NCI-H2029 treated with DMSO at 0.1 percent for 48 hours (cell line): ENCODE measurements around the gene ASIC4.

Experiments
- DNase-seq: peaks from one replicate; lab custom pipeline; 2025; lab: John Stamatoyannopoulos, UW

The ASIC4 gene

DNA sequence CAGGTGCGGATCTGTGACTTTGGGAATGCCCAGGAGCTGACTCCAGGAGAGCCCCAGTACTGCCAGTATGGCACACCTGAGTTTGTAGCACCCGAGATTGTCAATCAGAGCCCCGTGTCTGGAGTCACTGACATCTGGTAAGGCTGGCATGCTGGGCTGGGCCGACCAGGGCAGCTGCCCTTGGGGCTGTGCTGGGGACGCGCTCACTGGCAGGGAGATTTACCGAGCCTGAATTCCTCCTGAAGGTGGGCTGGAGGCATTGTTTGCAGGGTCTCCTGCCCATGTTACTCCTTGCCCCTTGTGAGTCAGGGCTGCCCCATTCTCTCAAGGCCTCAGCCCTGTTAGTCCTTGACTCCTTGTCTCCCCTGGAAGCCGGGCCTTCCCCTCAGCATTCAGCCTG is 34.3 kb upstream of the ASIC4 start:
- no peak for DNase-seq

DNA sequence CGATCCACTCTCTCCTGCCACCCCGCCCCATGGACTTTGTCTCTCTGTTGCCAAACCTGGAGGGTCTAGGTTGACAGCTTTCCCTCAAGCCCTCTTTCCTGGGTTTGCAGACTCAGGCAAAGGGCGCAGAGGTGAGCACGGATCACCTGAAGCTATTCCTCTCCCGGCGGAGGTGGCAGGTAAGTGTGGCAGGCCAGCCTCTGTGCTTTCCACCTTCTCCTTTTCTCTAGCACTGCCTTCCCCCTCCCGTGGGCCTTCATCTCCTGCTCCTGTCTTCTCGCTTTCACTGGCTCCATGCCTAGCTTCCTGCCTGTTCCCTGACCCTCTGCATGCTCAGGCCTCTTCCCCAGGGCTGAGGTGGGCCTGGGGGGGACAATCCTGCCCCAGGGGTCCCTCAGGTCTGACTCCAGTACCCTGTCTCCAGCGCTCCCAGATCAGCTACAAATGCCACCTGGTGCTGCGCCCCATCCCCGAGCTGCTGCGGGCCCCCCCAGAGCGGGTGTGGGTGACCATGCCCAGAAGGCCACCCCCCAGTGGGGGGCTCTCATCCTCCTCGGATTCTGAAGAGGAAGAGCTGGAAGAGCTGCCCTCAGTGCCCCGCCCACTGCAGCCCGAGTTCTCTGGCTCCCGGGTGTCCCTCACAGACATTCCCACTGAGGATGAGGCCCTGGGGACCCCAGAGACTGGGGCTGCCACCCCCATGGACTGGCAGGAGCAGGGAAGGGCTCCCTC is 31.4 kb upstream of the ASIC4 start:
- no peak for DNase-seq

DNA sequence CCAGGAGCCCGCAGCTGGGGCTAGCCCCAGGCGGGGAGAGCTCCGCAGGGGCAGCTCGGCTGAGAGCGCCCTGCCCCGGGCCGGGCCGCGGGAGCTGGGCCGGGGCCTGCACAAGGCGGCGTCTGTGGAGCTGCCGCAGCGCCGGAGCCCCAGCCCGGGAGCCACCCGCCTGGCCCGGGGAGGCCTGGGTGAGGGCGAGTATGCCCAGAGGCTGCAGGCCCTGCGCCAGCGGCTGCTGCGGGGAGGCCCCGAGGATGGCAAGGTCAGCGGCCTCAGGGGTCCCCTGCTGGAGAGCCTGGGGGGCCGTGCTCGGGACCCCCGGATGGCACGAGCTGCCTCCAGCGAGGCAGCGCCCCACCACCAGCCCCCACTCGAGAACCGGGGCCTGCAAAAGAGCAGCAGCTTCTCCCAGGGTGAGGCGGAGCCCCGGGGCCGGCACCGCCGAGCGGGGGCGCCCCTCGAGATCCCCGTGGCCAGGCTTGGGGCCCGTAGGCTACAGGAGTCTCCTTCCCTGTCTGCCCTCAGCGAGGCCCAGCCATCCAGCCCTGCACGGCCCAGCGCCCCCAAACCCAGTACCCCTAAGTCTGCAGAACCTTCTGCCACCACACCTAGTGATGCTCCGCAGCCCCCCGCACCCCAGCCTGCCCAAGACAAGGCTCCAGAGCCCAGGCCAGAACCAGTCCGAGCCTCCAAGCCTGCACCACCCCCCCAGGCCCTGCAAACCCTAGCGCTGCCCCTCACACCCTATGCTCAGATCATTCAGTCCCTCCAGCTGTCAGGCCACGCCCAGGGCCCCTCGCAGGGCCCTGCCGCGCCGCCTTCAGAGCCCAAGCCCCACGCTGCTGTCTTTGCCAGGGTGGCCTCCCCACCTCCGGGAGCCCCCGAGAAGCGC is 30.6 kb upstream of the ASIC4 start:
- DNase-seq = no peak

DNA sequence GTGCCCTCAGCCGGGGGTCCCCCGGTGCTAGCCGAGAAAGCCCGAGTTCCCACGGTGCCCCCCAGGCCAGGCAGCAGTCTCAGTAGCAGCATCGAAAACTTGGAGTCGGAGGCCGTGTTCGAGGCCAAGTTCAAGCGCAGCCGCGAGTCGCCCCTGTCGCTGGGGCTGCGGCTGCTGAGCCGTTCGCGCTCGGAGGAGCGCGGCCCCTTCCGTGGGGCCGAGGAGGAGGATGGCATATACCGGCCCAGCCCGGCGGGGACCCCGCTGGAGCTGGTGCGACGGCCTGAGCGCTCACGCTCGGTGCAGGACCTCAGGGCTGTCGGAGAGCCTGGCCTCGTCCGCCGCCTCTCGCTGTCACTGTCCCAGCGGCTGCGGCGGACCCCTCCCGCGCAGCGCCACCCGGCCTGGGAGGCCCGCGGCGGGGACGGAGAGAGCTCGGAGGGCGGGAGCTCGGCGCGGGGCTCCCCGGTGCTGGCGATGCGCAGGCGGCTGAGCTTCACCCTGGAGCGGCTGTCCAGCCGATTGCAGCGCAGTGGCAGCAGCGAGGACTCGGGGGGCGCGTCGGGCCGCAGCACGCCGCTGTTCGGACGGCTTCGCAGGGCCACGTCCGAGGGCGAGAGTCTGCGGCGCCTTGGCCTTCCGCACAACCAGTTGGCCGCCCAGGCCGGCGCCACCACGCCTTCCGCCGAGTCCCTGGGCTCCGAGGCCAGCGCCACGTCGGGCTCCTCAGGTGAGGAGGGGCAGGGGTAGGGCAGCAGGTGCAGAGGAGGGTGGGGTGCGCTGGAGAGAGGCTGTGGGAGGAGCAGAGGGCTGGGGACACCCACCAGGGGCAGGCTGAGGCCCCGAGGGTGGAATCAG is 29.7 kb upstream of the ASIC4 start:
- DNase-seq = no peak

DNA sequence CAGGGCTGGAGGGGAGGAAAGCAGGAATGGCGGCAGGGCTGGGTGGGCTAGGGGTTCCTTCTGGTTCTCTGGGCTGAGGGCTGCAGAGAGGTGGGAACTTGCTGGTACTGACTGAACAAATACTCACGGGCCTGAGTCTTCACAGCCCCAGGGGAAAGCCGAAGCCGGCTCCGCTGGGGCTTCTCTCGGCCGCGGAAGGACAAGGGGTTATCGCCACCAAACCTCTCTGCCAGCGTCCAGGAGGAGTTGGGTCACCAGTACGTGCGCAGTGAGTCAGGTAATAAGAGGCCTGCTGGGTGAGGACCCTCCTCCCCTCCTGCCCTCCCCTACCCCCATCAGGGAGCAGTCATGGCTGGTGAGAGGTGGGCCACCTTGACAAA is 29.1 kb upstream of the ASIC4 start:
- DNase-seq = no peak

DNA sequence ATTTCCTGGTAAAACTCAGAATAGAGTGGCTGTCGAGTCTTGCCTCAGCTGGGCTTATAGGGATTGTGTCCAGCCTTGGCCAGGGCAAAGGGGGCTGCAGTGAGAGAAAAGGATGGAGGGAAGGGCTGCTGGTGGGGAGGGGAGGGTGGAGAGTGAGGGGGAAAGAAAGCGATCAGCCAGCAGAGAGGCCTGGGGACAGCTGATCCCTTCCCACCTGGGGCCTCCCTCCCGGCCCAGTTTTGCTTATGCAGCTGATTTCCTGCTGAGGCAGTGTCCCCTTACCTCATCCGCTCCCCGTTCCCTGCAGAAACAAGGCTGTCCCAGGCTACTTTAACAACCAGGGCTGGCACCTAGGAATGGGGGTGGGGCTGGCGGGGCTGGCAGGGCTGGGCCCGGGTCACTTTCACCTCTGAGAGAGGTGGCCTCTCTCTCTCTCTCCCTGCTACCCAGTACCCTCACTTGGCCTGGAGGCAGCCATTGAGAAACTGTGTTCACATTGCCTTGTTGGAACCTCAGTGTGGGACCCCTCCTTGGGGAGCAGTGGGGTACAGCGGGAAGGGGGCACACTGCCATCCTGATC is 27.8 kb upstream of the ASIC4 start:
- DNase-seq = no peak

DNA sequence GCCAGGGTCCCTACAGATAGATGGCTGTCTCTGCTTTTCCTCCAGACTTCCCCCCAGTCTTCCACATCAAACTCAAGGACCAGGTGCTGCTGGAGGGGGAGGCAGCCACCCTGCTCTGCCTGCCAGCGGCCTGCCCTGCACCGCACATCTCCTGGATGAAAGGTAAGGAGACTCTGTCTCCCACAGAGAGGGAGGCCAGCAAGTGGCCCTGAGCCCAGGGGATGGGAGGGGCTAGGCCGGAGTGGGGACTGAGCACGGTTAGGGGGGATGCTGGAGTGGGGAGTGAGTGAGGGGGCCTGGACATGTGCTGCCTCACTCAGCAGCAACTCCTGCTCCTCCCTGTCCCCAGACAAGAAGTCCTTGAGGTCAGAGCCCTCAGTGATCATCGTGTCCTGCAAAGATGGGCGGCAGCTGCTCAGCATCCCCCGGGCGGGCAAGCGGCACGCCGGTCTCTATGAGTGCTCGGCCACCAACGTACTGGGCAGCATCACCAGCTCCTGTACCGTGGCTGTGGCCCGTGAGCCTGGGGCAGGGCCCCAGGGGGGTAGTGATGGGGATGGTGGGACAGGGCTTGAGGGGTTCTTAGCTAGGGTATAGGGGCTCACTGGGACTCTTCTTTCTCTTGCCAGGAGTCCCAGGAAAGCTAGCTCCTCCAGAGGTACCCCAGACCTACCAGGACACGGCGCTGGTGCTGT is 26.0 kb upstream of the ASIC4 start:
- no peak for DNase-seq

DNA sequence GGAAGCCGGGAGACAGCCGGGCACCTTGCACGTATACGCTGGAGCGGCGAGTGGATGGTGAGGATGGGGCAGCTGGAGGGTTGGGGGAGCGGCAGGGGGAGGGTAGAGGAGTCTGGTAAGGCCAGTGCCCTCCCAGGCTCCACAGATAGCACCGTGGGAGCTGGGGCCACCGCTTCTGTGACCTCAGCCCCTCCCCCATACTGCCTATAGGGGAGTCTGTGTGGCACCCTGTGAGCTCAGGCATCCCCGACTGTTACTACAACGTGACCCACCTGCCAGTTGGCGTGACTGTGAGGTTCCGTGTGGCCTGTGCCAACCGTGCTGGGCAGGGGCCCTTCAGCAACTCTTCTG is 25.5 kb upstream of the ASIC4 start:
- DNase-seq = no peak

DNA sequence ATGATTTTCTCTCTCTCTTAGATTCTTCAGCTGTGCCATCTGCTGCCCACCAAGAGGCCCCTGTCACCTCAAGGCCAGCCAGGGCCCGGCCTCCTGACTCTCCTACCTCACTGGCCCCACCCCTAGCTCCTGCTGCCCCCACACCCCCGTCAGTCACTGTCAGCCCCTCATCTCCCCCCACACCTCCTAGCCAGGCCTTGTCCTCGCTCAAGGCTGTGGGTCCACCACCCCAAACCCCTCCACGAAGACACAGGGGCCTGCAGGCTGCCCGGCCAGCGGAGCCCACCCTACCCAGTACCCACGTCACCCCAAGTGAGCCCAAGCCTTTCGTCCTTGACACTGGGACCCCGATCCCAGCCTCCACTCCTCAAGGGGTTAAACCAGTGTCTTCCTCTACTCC is 25.0 kb upstream of the ASIC4 start:
- no peak for DNase-seq

DNA sequence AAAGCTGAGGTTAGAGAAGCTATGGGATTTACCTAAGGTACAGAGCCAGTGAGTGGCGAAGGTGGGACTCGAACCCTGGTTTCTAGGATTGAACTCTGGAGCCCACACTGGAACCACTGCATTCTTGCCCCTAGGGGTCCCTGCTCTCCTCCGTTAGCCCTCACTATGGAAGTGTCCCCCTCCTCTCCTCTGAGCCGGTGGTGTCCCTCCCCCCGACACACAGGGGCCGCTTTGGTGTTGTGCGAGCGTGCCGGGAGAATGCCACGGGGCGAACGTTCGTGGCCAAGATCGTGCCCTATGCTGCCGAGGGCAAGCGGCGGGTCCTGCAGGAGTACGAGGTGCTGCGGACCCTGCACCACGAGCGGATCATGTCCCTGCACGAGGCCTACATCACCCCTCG is 24.1 kb upstream of the ASIC4 start:
- DNase-seq = no peak

DNA sequence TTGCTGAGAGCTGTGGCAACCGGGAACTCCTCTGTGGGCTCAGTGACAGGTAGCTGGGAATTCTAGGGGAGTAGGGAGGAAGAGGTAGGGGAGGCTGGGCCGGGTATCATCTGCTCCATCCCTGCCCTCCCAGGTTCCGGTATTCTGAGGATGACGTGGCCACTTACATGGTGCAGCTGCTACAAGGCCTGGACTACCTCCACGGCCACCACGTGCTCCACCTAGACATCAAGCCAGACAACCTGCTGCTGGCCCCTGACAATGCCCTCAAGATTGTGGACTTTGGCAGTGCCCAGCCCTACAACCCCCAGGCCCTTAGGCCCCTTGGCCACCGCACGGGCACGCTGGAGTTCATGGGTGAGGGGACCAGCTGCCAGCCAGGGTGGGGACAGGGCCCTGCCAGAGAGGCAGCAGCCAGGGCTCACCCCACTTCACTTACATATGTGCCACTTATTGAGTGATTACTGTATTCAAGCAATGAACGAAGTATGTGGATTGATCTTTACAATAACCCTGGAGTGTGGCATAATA is 23.6 kb upstream of the ASIC4 start:
- no peak for DNase-seq

DNA sequence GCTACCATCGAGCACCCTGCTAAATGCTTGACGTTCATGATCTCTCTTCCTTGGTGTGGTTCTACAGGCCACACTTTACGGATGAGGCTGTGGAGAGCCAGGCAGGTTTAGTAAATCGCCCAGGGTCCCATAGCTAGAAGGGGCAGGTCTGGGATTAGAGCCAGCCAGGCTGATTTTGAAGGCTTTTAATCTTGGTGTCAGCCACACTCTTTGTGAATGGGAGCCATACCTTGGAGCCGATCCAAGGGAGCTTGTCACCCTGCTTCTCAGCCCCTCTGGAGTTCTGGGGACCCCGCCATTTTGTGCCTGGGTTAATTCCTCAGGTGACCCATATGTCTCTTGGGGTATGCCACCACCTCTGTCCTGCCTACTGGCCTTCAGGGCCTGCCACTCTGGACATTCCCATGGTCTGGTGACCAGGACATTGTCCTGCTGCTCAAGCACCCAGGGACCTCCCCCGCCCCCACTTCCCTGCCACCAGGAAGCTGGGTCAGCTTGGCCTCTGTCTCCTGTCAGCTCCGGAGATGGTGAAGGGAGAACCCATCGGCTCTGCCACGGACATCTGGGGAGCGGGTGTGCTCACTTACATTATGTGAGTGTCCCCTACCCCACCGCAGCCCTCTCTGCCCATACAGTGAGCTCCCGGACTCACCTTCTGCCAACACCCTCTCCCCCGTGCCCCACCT is 22.9 kb upstream of the ASIC4 start:
- no peak for DNase-seq

DNA sequence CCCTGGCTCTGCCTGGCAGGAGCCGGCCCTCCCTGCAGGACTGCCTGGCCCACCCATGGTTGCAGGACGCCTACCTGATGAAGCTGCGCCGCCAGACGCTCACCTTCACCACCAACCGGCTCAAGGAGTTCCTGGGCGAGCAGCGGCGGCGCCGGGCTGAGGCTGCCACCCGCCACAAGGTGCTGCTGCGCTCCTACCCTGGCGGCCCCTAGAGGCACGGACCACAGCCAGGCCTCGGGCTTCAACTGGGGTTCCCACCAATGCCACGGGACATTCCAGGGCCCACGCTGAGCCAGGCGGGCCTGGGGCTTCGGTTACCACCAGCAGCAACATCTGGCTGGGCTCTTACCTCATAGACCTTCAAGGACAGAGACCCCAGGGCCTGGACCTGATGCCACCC is 21.7 kb upstream of the ASIC4 start:
- no peak for DNase-seq

DNA sequence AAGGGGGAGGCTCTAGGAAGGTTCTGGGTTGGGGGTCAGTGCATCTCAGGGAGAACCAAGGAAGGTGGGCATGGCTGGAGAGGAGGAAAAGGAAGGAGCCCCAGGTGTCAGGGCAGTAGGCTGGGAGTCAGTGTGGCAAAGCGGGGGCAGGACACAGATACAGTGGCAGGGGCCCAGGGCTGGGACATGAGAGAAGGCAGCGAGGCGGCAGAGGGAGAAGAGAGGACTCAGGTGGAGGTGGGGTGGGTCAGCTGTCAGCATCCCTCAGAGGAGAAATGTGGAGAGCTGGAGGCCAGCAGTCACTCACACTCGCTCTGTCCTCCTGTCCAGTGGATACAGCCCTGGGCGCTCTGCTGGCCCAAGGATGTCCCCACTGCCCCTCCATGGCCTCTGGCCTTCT is 21.2 kb upstream of the ASIC4 start:
- DNase-seq = no peak

DNA sequence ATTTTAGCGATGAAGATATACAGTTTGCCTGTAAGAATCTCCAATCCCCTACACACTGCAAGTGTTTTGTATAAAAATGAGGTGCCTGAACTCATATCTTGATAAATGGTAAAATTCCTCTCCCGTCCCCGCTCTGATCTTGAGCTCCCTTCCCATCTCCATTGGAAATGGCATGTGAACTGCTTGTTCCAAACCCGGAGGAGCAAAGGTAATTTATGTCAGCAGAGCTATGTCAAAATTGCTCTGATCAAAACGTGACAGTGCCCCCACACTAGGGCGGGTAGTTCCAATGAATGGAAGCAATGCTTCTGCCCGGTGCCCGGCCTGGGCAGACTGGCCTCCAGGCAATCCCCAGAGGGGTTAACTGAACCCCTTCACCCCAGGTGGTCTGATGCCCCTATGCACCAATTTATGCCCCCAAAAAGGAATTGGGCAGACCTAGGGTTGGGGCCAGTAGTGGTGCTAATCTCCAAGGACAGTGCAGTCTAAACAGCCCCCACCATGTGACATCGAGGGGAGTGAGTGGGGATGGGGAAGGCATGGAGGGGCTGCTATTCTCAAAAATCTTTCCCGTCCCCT is 19.2 kb upstream of the ASIC4 start:
- no peak for DNase-seq

DNA sequence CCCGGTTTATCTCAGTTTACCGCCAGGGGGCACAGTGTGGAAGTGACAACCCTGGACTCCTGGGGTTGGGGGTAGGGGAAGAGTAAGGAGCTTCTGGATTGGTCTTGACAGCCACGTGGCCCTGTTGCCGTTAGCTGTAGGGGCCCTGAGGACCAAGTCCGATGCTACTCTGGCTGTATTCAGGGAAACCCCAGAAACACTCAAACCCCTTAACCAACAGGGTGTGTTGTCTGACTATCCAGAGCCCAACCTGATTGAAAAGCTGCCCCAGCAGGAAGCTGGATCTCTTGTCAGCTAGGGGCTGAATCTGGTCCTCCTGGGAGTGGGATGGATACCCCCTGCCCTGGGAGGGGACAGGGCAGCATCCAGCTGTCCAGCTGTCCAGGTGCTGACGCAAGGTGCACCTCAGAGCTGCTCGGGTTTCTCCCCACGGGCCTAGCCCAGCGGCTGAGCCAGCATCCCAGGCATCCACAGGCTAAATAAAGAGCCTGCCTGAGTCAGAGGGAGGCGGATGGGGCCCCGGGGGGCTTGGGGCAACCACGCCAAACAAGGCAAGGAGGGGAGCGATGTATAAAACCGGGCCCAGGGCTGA is 18.7 kb upstream of the ASIC4 start:
- DNase-seq = no peak

DNA sequence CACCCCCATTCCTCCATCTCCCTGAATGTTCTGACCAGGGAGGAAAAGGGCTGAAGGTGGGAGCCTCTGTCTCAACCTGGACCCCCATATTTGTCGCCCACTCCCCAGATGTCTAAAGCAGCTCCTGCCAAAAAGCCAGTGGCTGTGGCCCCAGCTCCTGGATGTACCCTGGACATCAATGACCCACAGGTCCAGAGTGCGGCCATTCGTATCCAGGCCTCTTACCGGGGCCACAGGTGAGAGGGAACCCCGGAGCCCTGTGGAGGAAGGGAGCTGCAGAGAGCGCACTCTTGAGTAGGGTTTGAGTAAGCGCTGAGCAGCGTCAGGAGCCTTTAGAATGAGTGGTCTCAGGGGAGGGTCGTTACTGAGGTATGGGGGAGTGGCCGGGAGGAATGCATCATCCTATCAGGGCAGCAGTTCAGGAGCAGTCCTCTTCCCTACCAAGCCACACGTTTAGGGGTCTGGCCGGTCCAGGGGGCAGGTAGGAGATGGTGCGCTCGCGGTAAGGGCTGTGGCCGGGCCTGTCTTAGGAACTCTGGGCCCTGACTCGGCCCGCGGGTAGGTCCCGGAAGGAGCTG is 17.9 kb upstream of the ASIC4 start:
- no peak for DNase-seq

DNA sequence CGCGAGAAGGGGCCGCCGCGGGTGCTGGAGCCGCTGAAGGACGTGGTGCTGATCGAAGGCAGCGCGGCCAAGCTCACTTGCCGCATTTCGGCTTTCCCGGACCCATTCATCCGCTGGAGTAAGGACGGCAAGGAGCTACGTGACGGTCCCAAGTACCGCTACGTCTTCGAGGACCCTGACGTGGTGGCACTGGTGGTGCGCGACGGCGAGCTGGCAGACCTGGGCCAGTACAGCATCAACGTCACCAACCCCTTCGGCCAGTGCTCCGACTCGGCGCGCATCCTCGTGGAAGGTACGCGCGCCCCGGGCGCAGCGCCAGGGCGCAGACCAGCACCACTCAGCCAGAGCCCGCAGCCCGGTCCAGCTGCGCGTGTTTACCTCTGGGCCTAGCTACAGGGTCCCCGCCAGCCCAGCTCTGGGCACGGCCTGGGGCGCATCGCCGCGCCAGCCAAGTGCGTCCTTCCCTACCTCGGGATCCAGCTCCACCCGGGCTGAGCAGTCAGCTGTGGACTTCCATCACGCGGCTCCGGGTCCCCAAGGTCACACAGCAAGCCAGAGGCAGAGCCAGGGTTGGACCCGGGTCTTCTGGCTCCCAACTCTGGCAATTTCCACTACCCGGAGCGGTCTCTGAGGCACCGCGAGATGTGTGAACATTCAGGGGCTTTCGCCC is 17.3 kb upstream of the ASIC4 start:
- no peak for DNase-seq
